Rectal smooth muscle tissue (tissue), 1 donor: ENCODE results near the gene SLPI.

Experiments used
- H3K27ac ChIP-seq: one replicate; pipeline ENCODE4 v1.7.0; 2013; ENCODE audit warnings: low read depth, low read length, inconsistent platforms
- H3K27me3 ChIP-seq: one replicate; pipeline ENCODE4 v1.7.0; 2013; ENCODE audit warnings: low read length; ENCODE audit not compliant: control insufficient read depth, insufficient read depth
- H3K36me3 ChIP-seq: one replicate; pipeline ENCODE4 v1.7.0; 2013; ENCODE audit warnings: low read length; ENCODE audit not compliant: control insufficient read depth, insufficient read depth
- H3K4me1 ChIP-seq: one replicate; pipeline ENCODE4 v1.7.0; 2013; ENCODE audit warnings: low read length; ENCODE audit not compliant: control insufficient read depth, insufficient read depth
- H3K4me3 ChIP-seq: one replicate; pipeline ENCODE4 v1.7.0; 2013; ENCODE audit warnings: low read length
- H3K9ac ChIP-seq: one replicate; pipeline ENCODE4 v1.7.0; 2013; ENCODE audit warnings: low read length

SLPI gene, protein sequence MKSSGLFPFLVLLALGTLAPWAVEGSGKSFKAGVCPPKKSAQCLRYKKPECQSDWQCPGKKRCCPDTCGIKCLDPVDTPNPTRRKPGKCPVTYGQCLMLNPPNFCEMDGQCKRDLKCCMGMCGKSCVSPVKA

DNA sequence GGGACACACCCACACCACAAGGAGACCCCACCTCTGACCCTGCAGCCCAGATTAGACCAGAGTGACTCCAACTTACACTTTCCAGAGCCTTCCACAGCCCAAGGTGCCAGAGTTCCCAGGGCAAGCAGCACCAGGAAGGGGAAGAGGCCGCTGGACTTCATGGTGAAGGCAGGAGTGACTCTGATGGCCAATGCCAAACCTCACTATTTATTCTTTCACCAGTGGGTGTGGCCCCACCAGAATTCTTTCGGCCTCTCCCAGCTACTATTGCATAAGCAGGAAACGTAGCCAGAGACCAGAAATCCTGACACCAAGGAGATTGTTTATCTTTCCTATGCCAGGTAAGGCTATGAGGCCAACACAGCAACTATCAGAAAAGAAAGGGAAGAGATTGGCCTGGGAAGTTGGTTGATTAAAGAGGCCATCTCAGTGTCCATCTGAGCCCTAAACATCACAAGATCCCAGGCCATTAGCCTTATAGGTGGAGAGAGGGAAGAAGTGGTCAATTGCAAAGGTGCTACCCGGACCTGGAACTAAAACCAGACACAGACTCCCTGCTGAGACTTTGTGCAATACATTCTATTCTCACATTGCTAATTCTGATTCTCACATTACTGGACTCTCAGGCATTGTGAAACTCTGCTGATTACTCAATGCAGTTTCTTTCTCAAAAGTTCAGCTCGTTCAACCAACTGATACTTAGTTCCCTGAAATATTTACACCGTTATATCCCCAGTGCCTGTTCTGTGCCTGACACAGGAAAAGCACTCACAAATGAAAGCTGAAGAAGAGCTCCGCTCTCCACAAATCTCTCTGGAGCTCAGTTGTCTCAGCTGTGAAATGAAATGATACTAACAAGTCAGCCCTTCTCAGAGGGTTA is at the start of gene SLPI:
SLPI (minus strand) TSS at position 182 of the 880 bp plus-strand sequence; CDS start at position 161, 21 bp downstream.
- no peak within 1 kb of the TSS for H3K9ac ChIP-seq
- H3K4me1 ChIP-seq, result no peaks in the 10 kb centered on the region
- no peaks in the 10 kb centered on the region for H3K36me3 ChIP-seq
- no peak within 1 kb of the TSS for H3K4me3 ChIP-seq
- H3K27ac ChIP-seq, result no peak within 1 kb of the TSS
- H3K27me3 ChIP-seq, result no peaks in the 10 kb centered on the region

DNA sequence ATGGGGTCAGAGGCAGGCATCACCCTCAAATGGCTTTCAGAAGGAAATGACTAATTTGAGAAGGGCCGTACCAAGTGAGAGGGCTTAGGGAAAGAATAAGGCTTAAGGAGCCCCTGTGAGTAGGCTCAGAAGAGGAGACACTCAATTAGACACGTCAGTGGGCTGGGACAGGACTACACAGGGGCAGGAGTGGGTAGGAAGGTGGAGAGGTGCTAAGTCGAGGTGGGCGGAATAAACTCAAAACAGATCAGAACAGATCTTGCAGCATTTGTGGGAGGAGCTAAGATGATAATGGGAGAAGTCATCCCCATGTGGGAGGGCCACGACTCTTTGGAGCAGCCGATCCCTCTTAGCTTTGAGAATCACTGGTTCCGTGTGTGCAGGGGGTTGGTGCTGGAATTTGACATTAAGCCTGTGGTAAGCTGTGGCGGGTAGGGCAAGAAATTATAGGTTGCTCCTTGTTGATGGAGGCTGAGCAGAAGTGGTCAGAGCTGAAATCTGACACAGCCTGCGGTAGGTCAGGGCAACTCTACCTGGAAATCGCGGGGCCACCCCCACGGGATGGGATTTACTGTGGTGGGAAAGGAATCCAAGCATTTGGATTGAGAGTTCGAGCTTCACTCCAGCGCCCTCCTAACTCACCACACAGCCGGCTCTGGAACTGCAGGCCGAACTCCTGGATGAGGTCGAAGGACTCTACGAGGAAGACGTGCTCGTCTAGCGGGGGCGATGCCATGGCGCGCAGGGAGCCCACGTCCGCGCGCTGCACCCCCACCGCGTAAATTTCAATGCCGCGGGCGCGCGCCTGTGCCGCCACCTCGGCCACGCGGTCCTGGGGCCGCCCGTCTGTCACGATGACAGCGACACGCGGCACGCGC is 49.5 kb upstream of the SLPI start:
- Histone ChIP-seq H3K4me3 (no peak overlapping the region), H3K27me3 (peaks cover 5% of the 10 kb centered on the region), H3K36me3 (no peaks in the 10 kb centered on the region), H3K4me1 (no peaks in the 10 kb centered on the region), H3K9ac (no peak overlapping the region), H3K27ac (no peak overlapping the region)

DNA sequence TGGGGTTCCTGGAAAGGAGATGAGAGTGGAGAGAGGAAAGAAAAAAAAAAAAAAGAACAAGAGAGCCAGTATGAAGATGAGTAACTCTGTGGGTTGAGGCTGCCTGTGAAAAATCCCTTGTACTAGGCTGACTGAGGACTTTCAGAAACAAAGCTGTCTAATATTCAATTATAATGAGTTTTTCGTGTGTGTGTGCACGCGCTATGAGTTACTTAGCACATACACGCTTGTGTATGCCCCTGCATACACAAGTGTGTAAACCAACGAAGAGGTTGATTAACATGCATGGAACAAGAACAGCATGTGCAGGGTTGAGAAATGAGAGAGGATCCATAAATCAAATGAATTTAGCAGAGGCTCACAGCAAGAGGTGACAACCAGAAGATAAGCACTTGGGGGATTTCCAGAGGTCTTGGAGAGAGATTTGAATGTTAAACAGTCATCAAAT is 47.5 kb upstream of the SLPI start:
- Histone ChIP-seq H3K27ac (no peak overlapping the region), H3K9ac (no peak overlapping the region), H3K36me3 (no peaks in the 10 kb centered on the region), H3K4me1 (no peaks in the 10 kb centered on the region), H3K4me3 (no peak overlapping the region), H3K27me3 (peaks cover 5% of the 10 kb centered on the region)

DNA sequence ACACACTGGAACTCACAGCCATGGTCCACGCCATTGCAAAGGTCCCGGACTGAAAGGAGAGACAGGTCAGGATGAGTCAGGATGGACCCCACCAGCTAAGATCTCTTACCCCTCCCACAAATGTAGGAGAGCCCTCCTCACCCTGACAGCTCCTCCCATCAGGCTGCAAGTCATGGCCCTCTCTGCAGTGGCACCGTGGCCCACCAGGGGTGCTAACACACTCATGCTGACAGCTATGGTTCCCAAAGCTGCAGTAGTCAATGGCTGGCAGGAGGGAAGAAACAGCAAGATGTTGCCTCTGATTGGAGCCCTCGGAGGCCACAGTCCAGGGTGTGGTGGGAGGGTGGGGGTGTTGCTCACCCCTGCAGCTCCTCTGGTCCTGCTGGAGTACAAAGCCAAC is 46.6 kb upstream of the SLPI start:
- H3K36me3 ChIP-seq, result no peaks in the 10 kb centered on the region
- H3K27ac ChIP-seq, result no peak overlapping the region
- no peaks in the 10 kb centered on the region for H3K27me3 ChIP-seq
- no peaks in the 10 kb centered on the region for H3K4me1 ChIP-seq
- no peak overlapping the region for H3K4me3 ChIP-seq
- no peak overlapping the region for H3K9ac ChIP-seq

DNA sequence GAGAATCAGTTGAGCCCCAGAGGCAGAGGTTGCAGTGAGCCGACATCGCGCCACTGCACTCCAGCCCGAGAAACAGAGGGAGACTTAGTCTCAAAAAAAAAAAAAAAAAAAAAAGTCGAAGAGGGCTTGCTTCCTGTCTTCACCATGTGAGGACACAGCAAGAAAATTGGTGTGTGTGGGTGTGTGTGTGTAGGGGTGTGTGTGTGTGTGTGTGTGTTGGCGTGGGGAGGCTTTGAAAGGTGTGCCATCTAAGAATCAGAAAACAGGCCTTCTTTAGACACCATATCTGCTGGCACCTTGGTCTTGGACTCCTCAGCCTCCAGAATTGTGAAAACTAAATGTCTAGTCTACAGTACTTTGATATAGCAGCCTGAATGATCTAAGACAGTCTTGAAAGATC is 45.4 kb upstream of the SLPI start:
- H3K27me3 ChIP-seq, result no peaks in the 10 kb centered on the region
- H3K36me3 ChIP-seq, result no peaks in the 10 kb centered on the region
- no peak overlapping the region for H3K27ac ChIP-seq
- H3K4me1 ChIP-seq, result no peaks in the 10 kb centered on the region
- no peak overlapping the region for H3K9ac ChIP-seq
- no peak overlapping the region for H3K4me3 ChIP-seq

DNA sequence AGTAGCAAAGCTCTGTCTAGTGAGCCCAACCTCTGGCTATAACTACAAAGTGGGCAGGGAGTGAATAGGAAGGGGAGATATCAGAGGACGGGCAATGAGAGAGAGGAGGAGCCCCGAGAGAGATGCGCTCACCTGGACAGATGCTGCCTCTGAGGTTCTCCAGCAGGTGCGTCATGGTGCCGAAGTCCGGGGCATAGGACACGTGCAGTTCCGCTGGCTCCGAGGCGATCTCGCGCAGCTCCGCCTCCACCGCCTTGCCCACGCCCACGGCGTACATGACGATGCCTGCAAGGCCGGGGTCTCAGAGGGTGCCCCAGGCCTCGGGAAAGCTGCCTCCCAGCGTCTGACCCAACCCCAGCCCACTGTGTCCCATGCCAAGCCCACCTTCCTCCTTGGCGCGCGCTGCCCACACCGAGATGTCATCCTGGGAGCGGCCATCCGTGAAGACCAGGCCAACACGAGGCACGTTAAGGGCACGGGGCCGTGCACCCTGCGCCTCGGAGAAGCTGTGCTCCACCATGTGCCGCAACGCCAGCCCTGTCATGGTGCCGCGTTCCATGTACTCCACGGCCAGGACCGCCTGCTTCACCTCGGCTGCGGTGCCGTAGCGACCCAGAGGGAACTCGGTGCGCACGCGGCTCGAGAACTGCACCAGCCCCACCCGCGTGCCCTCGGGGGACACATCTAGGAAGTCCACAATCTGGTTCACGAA is 43.6 kb upstream of the SLPI start:
- H3K4me1 ChIP-seq, result peaks cover under 1% of the 10 kb centered on the region
- peaks cover 2% of the 10 kb centered on the region for H3K27me3 ChIP-seq
- no peak overlapping the region for H3K9ac ChIP-seq
- no peak overlapping the region for H3K4me3 ChIP-seq
- no peak overlapping the region for H3K27ac ChIP-seq
- no peaks in the 10 kb centered on the region for H3K36me3 ChIP-seq

DNA sequence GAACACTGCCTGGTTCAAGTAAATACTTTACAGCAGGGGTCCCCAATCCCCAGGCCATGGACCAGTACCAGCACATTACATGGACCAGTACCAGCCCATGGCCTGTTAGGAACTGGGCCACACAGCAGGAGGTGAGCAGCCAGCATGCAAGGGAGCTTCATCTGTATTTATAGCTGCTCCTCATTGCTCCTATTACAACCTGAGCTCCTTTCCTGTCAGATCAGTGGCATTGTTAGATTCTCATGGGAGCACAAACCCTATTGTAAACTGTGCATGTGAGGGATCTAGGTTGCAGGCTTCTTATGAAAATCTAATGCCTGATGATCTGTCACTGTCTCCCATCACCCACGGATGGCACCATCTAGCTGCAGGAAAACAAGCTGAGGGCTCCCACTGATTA is 40.3 kb upstream of the SLPI start:
- no peak overlapping the region for H3K4me3 ChIP-seq
- H3K4me1 ChIP-seq, result peaks cover 2% of the 10 kb centered on the region
- H3K36me3 ChIP-seq, result no peaks in the 10 kb centered on the region
- peaks cover 5% of the 10 kb centered on the region for H3K27me3 ChIP-seq
- no peak overlapping the region for H3K9ac ChIP-seq
- no peak overlapping the region for H3K27ac ChIP-seq

DNA sequence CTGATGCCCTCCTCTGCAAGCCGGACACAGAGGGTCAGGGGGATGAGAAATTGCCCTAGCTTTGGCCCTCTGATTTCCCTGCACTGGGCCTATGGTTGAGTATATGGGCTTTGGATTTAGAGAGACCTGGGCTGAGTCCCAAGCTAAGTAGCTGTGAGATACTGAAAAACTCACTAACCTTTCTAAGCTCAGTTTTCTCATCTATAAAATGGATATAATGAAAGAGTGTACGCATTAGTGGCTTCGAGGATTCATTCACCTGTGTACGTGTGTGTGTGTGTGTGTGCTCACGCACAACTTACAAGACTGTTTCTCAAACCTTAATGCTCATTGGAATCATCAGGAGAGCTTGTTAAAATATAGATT is 39.6 kb upstream of the SLPI start:
- Histone ChIP-seq H3K4me3 (no peak overlapping the region), H3K27me3 (peaks cover 5% of the 10 kb centered on the region), H3K4me1 (peaks cover 2% of the 10 kb centered on the region), H3K27ac (no peak overlapping the region), H3K36me3 (no peaks in the 10 kb centered on the region), H3K9ac (no peak overlapping the region)

DNA sequence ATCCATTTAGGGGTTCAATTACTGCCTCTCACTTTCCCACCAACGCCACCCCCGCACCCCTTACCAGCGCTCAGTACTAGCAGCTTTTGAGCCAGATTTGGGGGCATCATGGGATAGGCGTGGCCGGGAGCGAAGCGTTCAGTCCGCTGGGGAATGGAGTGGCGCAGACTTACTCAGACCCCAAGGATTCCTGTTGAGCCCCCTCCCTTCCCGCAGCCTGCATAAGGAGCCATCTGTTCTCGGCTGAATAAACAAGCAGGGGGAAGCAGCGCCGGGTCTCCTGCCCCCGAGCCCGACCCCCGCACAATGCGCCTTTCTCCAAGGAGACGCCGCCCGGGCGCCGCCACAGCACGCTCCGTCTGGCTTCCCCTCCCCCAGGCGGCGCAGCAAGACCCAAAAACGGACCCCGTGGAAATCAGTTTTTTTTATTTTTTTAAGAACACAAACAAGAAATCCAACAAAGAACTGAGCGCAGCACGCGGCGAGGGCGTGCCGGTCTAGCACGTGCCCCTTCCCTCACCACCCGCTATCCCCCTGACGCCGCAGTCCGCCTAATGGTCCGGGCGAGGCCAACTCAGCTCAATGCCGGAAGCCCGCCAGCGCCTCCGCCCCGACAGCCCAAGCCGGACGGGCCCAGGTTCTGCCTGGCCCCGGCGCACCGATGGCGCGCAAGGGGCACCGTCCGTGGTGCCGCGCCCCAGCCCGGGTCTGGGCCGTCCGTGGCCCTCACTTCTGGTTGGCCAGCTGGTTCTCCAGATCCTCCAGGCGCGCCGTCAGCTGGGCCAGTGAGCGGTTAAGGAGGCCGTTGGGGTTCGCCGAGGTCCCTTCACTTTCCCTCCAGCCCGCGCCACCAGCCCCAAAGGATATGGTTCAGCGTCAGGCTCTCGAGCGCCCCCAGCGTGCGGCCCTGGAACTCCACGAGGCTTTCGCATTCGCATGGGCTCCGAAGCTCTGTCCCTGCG is 39.0 kb upstream of the SLPI start:
- Histone ChIP-seq H3K9ac (no peak overlapping the region), H3K27ac (no peak overlapping the region), H3K27me3 (peaks cover 5% of the 10 kb centered on the region), H3K4me1 (peaks cover 2% of the 10 kb centered on the region), H3K36me3 (no peaks in the 10 kb centered on the region), H3K4me3 (peak overlapping the region; percentile 62)

DNA sequence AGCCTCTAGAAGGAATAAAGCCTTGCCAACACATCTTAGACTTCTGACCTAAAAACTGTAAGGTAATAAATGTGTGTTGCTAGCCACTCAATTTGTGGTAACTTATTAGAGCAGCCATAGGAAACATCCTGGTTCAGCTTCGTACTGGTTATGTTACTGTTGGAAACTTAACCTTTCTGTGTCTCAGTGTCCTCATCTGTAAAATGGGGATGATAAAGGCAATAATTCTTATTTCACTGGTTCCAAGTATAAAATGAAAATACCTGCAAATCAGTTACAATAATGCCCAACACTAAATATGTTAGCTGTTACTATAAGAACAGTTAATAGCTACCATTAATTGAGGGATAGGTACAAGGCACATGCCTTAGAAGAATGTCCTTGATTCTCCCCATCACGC is 38.0 kb upstream of the SLPI start:
- Histone ChIP-seq H3K9ac (no peak overlapping the region), H3K36me3 (no peaks in the 10 kb centered on the region), H3K4me1 (peaks cover 2% of the 10 kb centered on the region), H3K27me3 (peaks cover 5% of the 10 kb centered on the region), H3K4me3 (no peak overlapping the region), H3K27ac (no peak overlapping the region)

DNA sequence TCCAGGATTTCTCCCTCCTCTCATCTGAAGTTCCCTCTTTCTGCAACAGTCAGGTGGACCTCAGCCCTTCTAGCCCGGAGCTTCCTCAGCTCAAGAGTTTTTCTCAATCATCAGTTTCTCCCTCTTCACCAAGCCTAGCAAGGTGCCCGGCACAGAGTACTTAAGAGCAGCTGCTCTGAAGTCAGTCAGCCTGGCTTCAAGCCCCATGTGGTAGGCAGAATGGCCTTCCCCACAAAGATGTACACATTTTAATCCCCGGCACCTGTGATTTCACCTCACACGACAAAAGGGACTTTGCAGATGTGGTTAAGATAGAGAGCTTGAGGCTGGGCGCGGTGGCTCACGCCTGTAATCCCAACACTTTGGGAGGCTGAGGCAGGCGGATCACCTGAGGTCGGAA is 37.2 kb upstream of the SLPI start:
- H3K9ac ChIP-seq, result no peak overlapping the region
- peaks cover 2% of the 10 kb centered on the region for H3K4me1 ChIP-seq
- no peaks in the 10 kb centered on the region for H3K36me3 ChIP-seq
- no peak overlapping the region for H3K4me3 ChIP-seq
- peaks cover 5% of the 10 kb centered on the region for H3K27me3 ChIP-seq
- no peak overlapping the region for H3K27ac ChIP-seq
